Activated CD8-positive, alpha-beta memory T cell treated with anti-CD3 and anti-CD28 coated beads for 4 hours (primary cell): ENCODE results near the gene SDK2.

Source experiments
- DNase-seq, 2 donors: peaks; one replicate each; pipeline ENCODE4 v3.0.0-alpha.2; 2020; ENCODE audit warnings: low read depth in 2 of 2

The SDK2 gene

DNA sequence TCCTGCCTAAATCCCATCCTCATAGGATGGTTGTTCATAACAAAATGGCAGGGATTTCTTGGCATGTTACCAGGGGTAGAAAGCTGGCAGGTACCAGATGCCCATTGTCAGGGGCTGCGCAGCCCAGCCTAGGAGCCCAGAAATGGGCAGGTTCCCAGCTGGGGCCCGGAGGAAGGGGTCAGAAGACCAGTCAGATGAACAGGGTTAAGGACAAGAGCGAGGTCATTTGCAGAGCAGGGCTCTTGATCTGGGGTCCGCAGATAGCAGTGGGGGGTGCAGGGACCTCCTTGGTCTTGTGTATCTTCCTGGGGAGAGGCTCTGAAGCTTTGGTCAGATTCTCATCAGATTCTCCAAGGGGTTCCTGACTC lies 280.1 kb downstream of the SDK2 start:
- DNase-seq, result no peak

DNA sequence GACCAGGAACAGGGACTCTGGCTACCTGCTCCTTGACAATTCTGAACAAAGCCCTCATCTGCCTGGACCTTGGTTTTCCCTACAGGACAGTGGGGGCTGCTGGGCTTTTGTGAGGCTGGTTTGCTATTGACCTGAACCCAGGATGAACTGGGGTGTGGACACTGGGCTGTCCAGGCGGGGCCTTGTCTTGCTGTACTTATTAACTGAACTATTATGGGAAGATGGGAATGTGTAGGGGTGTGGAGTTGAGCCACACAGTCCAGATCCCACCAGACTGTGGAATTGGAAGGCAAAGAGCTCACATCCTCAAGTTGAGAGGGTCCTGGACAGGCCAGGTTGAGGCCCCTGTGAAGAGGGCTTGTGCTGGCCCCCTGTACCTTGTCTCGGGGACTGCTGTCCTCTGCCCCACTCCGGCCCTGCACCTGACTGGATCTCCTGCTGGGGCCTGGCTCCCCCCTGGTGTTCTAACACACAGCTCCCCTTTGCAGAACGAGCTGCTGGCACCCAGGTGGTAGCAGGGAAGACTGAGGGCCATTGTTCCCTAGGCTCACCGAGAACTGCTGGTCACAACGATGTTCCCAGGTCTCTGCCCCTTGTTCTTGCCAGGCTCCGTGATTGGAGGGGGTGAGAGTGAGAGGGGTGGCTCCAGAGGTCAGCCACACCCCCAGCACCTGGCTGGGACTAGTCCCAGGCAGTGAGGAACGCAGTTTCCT lies 280.6 kb downstream of the SDK2 start:
- no peak for DNase-seq

DNA sequence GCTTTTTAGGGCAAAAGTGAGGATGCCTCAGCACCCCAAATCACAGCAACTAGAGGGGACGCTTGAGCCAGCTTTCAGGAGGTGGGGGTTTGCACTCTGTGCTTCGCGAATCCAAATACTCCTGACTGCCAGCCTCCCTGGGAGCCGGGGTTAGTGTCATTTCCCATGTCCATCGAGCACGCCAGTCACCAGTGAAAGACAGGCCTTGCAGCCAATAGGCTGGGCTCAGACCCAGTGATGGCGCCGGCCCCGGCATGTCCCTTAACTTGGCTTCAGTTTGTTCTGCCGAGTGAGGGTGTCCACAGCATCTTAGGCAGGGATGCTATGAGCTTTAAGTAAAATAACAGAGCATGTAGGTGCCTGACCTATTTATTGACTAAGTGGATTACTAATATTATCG lies 281.5 kb downstream of the SDK2 start:
- no peak for DNase-seq

DNA sequence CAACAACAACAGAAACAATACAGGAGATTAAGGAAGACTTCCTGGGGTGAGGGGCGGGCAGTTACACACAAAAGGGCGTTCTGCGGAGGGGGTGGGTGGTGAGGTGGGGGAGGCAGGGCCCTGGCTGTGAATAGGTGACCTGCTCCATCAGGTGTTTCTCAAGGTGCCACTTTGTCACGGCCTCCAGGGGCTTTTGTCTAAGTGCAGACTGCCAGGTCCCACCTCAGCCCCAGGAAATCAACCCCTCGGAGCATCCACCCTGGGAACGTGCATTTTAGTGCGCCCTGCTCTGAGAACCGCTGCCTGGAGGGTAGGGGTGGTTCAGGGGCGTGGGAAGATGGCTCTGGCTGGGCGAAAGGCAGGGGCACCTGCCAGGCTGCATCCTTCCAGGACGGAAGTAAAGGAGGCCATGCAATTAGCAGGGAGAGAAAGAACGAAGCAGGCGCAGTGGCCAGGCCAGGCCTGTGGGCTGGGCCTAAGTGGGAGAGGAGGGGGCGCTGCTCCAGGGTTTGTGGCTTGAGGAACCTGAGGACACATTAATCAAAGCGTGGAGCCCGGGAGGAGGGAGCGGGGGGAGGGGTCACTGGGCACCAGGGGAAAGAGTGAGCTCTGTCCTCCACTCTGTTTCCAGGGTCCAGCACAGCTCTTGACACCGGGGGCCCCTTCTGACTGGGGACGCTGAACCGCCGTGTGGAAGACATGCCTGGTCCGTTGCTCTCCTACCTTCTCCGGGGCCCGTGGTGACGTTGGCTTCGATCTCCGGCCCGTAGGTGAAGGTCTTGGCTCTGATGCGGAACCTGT lies 283.1 kb downstream of the SDK2 start:
- no peak for DNase-seq

DNA sequence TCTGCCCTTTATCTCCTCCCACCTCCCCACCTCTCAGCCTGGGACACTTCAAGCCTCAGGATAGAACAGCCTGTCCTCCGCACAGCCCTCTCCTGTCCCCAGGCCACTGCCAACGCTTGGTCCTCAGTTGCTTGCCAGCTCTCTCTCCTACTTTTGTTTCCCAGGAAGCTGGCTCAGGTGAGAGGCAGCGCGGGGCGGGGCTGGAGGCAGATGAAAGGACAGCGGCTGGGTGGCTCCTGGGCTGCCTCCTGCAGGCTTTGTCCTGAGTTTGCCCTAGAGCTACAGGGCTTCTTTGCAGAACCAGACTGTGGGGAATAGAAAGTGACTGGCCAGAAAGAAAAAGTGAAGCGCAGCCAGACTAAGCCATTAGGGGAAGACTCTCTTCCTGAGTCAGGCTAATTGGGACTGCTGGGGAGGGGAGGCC lies 284.2 kb downstream of the SDK2 start:
- no peak for DNase-seq

DNA sequence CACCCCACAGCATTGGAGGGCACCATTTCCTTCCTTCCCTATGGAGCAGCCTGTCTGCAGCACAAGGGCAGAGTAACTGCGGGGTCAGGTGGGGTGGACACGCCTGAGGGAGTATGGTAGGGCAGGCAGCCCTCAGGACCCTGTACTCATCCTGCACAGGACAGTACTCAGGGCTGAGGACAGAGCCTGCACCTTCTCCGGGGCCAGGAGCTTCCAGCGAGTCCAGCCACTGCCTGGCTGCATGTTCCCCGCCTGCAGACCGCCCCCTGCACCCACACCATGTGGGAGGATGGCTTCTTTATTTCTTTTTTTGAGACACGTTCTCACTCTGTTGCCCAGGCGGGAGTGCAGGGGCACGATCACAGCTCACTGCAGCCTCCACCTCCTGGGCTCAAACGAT lies 284.9 kb downstream of the SDK2 start:
- DNase-seq, result no peak

DNA sequence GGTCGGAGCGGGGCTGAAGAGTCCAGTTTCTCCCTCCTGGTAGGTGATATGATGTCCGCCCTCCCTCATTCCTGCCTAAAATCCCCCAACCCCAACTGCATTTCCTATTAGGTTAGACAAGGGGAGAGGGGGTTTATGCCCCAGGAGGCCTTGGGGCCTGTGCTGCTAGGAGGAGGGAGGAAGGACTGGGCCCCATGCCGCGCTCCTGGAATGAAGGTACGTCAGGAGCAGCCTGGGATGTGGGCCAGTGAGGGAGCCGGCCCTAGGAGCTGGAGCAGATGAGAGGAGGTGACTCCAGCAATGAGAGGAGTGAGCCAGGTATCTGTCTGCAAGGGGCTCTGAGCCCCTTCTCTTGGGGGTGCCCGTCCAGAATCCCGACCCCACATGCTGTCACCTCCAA lies 285.6 kb downstream of the SDK2 start:
- DNase-seq, result no peak

DNA sequence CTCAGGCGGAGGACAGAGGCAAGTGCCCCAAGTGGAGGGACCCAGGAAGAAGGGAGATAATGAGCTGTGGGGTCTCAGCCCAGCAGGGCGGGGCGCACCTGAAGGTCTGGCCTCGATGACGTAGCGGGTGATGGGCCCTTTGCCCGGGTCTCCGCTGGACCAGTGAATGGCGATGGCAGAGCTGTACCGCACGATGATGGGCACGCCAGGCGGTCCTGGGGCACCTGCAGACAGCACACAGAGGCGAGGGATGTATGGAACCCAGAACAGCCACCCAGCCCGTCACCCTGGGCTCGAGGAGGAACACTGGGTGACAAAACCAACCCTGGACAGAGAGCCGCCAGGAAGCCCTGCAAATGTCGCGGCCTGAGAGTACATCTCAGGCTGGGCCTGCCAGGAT lies 286.3 kb downstream of the SDK2 start:
- no peak for DNase-seq

DNA sequence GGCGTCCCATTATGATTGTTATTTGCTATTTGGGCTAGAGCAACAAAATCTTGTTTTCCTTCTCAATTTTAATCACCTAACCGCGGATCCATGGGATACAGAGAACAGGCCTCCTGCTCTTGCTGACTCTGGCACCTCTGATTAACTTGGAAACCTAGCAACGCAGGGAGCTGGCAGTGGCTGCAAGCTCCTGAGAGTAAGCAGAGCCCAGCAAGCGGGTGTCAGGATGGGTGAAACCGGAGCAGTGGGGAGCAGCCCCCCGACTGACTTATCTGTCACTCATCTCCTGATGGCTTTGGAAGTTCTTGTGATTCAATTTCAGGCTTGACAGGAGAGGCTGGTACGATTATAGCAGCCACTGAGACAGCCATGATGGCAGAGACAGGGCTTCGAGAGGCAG lies 286.9 kb downstream of the SDK2 start:
- DNase-seq, result no peak

DNA sequence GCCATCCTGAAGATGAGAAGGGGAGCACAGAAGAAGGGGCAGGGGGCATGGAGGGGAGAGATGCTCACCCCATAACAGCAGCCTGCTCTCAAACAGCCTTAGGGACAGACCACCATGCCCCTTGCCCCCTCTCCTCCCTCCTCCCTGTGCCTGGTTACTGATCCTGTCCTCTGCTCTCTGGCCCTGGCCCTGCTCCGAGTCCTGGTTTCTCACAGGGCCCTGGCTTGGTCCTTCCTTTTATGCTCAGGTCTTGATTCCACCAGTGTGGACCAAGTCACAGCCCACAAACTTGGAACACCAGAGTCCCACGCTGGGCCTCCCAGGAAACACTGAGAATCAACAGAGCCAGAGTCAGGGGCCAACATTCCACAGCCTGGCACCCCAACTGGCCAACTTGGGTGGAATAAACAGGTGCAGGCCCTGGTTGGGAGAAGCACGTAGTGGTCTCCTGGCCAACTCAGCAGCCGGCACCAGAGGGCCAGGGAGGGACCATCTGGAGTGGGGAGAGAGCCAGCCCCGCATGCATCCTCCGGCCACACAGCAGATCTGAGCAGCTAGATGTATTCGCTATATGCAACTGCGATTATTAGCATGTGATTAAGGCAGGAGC lies 287.6 kb downstream of the SDK2 start:
- DNase-seq, result no peak

DNA sequence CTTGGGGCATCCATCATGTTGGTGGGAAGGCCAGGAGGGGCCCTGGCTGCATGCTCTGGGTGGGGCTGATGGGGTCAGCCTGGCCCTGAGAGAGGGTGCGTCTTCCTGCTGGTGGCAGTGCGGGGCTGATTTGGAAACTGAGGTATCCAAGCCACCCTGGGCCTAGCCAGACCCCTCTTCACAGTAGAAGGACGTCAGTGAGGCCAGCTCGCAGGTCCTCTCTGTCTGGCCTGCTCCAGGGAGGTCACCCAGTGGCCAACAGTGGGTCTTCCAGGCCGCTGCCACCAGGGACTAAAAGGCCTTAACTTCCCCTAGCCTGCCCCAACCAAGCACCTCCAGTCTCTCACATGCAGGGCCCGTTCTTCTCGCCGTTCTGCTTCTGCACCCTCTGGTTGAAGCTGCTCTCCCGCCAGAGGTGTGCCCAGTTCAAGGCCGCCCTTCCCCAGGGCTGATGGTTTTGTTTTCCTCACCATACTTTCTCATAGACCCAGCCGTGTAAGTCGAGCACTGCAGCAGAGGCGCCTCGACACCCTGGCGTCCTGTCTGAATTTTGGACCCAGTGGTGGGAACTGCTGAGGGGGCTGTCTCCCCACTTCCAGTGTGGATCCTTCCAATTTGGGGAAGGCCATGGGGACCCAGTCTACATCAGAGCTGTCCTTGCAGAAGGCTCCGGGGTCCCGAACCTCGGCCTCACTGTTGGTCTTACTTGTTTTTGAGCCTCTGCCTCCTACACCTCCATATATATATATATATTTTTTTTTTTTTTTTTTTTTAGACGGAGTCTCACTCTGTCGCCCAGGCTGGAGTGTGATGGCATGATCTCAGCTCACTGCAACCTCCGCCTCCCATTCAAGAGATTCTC lies 289.6 kb downstream of the SDK2 start:
- no peak for DNase-seq

DNA sequence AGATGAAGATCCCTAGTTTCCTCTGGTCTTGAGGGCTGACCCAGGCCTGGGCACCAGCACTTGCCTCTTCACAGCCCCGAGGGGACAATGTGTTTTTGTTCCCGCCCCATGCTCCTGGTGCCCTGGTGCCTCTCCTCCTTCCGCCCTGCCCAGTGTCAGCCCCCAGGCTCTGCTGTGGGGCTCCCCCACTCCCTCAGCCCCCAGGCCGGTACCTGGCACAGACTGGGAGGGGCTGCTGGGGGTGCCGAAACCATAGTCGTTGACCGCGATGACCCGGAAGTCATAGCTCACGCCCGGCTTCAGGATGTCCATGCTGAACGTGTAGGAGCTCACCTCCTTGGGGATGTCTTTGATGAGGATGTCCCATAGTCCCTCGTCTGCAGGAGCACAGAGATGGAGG lies 292.0 kb downstream of the SDK2 start:
- DNase-seq, result no peak

DNA sequence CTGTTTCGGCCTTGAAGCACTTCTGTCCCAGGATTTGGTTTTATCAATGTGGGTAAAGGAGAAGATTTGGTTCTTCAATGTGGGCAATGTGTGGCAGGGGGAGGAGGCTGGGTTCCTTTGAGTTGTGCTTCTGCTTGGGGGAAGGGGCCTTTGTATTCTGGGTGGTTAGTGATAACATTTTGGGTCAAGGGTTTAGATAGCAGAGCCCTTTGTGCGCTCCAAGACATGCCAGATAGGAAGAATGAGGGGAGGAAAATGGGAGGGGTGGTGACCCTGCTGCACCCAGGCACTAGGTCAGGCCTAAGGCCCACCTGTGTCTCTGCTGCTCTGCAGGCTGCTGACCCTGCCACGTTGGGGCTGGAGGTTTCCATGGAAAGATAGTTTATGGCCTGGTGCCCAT lies 292.5 kb downstream of the SDK2 start:
- no peak for DNase-seq

DNA sequence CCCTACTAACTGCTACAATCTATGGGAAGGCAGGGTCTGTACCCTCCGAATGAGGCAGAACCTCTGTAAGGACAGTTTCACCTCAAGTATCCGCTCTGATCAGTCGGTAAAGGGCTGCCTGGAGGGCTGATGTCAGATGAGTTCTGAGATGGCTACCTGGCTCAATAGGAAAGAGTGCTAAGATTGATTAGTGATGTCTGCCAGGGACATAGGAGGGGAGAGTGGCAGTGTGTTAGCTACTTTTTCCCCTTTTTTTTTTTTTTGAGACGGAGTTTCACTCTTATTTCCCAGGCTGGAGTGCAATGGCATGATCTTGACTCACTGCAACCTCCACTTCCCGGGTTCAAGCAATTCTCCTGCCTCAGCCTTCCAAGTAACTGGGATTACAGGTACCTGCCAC lies 293.4 kb downstream of the SDK2 start:
- no peak for DNase-seq

DNA sequence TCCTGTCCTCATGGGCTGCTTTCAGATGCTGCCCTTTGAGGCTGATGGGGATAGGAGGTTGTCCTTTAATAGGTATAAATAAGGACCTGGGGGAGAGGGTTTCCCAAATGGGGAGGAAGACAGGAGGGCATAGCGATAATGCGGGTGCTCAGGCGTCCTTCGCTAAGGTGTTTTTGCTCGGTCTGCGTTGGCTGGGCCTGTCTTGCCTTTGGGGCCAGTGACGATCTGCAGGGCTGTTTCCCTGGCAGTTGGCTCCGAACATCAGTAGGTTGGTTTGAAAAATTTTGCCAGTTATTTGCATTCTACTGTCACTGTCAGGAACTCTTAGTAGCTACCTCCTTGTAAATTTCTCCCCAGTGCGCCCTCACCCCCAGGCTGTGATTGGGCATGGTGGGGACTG lies 294.6 kb downstream of the SDK2 start:
- DNase-seq, result no peak

DNA sequence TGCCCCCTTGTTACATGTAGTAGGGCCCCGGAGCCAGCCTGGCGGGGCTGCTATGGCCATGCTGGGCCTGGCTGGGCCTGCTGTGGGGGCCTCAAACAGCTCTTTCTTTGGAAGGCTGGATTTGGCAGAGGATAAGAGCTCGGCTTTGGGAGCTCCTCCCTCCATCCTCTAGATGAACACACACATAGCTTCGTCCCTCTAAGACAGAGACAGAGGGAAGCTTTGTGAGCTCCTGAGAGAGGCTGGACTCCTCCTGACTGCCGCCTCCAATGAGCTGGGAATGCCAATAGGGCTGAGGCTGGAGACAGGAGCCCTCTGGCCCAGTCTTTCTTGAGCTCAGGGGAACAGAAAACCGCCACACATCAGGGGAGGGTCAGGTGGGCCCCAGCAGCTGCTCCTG lies 295.1 kb downstream of the SDK2 start:
- no peak for DNase-seq

DNA sequence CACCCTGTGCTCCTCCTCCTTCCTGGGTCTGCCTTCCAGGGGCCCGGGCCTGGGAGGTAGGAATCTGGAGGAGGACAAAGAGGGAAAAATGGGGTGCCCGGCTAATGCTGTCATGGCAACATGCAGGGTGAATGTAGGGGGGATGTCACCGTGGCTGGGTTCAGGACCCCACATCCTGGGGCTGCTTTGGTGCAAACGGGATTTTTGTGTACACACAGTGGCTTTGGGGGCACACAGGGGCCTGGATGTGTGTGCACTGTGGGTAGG lies 295.5 kb downstream of the SDK2 start:
- DNase-seq, result no peak

DNA sequence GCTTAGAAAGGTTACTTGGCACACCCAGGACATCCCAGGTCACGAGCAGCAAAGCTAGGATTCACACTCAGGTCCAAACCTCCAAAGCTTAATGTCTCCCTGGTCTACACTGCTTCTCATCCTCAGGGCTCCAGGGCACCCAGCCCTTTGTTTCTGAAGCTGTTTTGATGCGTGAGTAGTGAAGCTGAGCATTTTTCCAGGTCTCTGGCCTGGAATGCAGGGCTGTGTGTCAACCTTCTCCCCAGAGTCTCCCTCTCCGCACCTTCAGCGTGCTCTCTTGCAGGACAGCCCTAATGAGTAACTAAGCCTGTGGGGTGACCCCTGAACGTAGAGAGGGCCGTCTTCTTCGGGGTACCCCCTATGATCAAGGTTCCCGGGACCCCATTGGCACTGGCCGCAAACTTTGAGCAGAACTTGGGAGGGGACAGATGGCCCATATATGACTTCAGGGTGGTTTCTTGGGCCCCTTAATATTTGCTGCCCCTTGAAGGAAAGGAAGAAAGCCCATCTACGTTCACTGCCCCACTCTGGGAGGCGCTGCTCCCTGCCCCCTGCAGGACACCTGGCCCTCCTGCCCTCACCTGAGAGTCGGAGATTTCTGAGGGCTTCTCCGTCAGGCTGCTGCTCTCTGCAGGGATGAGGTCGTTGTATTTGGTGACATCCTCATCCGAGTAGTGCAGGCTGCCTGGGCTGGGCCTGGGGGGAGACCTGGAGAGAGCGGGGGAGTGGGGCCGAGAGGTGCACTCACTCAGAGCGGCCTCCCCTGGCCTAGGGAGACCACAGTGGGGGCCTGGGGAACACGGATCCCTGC lies 296.0 kb downstream of the SDK2 start:
- no peak for DNase-seq

DNA sequence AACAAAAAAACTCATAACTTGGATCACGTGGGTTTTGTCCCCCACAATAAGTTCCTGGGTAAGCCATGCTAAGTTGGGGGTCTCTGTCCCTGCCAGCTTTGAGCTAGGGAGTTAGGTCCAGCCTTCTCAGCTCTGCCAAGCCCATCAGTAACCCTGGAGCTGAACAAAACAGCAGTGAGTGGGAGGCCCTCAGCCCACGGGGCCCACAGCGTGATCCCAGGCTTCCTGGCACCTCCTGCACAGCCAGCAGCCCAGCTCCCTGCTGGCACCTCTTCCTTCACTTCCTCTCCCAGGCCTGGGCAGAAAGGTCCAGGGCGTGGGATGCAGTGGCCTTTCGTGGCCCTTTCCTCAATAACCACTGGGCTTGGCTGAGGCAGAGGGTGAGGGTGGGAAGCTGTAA lies 296.9 kb downstream of the SDK2 start:
- no peak for DNase-seq

DNA sequence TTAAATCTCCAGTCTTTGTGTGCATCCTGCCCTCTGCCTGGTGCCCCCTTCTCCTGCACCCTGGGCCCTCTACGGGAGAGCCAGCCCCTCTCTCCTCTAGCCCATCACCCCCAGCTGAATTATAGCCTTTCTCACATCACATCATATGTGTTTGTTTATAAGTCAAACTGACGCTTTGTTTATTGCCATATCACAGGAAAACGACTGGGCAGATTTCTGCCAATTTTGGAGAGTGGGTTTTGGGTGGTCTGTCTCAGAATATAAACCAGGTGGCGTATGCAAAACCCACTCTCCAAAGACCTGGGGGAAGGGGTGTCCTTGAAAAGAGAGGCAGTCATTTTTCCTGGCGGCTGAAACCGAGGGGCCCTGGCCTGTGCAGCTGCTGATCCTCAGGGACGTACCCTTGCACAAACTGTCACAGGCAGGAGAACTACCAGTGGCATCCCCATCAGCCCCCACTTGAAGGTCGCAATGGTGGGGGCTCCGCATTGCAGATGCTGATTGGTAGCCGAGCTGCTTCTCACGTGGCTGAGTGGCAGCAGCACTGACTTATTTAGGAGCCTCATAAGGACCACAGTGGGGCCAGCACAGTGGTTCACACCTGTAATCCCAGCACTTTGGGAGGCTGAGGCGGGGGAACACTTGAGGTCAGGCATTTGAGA lies 297.6 kb downstream of the SDK2 start:
- DNase-seq, result no peak
